GM23338 (cell line): ENCODE measurements around the gene ATF1. TPM values are rescaled to one million over a fixed set of nuclear protein-coding genes. Genes with fewer than 3 reads are reported as not detected.

Source experiments
- ATAC-seq: fragments of 200-7000 bp; cut with Tn5 transposase; 3 replicates; pipeline ENCODE4 v1.9.1; 2020
- DNase-seq: peaks from one replicate; pipeline ENCODE4 v3.0.0-alpha.2; 2015; ENCODE audit warnings: low spot score
- H2AFZ ChIP-seq: fragments of 200-600 bp; sonication (generic); 2 replicates; pipeline ENCODE4 v1.8.0; 2016; ENCODE audit warnings: antibody characterized with exemption, mild to moderate bottlenecking, moderate library complexity
- H3F3A ChIP-seq: fragments of 200-600 bp; sonication (generic); replicated peaks from 2 replicates; pipeline ENCODE4 v1.8.0; 2017; ENCODE audit warnings: antibody characterized with exemption, mixed run types, low read depth
- H3K27ac ChIP-seq: fragments of 200-600 bp; sonication (generic); 2 replicates; pipeline ENCODE4 v1.6.1; 2016; ENCODE audit warnings: low read depth
- H3K27me3 ChIP-seq: fragments of 200-600 bp; sonication (generic); 2 replicates; pipeline ENCODE4 v1.8.0; 2016; ENCODE audit warnings: mild to moderate bottlenecking, mixed run types, moderate library complexity; ENCODE audit not compliant: insufficient read depth
- H3K36me3 ChIP-seq: fragments of 200-600 bp; sonication (generic); 2 replicates; pipeline ENCODE4 v1.8.0; 2016; ENCODE audit warnings: mild to moderate bottlenecking; ENCODE audit not compliant: insufficient read depth
- H3K4me1 ChIP-seq: fragments of 200-600 bp; sonication (generic); 2 replicates; pipeline ENCODE4 v1.8.0; 2016; ENCODE audit warnings: mild to moderate bottlenecking, moderate library complexity; ENCODE audit not compliant: insufficient read depth
- H3K4me2 ChIP-seq: fragments of 200-600 bp; sonication (generic); 2 replicates; pipeline ENCODE4 v1.7.1; 2017; ENCODE audit warnings: mixed run types
- H3K4me3 ChIP-seq: fragments of 200-600 bp; sonication (generic); 2 replicates; pipeline ENCODE4 v1.6.1; 2016; ENCODE audit warnings: mixed run types
- H3K79me2 ChIP-seq: fragments of 200-600 bp; sonication (generic); replicated peaks from 2 replicates; pipeline ENCODE4 v1.8.0; 2017; ENCODE audit warnings: mild to moderate bottlenecking; ENCODE audit not compliant: insufficient read depth
- H3K9me2 ChIP-seq: fragments of 200-600 bp; sonication (generic); 2 replicates; pipeline ENCODE4 v1.8.0; 2017; ENCODE audit not compliant: insufficient read depth
- H4K20me1 ChIP-seq: fragments of 200-600 bp; sonication (generic); replicated peaks from 2 replicates; pipeline ENCODE4 v1.8.0; 2017; ENCODE audit warnings: mild to moderate bottlenecking; ENCODE audit not compliant: insufficient read depth
- H3K27ac Mint-ChIP-seq: 2 replicates; pipeline ENCODE4 v1.8.0; 2020; ENCODE audit warnings: inconsistent platforms, mild to moderate bottlenecking, moderate library complexity, mixed read lengths
- H3K27me3 Mint-ChIP-seq: 3 replicates; pipeline ENCODE4 v1.8.0; 2022; ENCODE audit warnings: low read depth, mild to moderate bottlenecking, moderate library complexity, mixed read lengths, inconsistent platforms; ENCODE audit not compliant: insufficient read depth, poor library complexity
- H3K36me3 Mint-ChIP-seq: 3 replicates; pipeline ENCODE4 v1.8.0; 2021; ENCODE audit warnings: low read depth, mild to moderate bottlenecking, inconsistent platforms, moderate library complexity, mixed read lengths
- H3K4me1 Mint-ChIP-seq: 3 replicates; pipeline ENCODE4 v1.8.0; 2020; ENCODE audit warnings: mild to moderate bottlenecking, inconsistent platforms, mixed read lengths
- H3K4me3 Mint-ChIP-seq: 3 replicates; pipeline ENCODE4 v1.8.0; 2021; ENCODE audit warnings: moderate library complexity, mild to moderate bottlenecking, inconsistent platforms, mixed read lengths
- H3K9me3 Mint-ChIP-seq: 3 replicates; pipeline ENCODE4 v1.8.0; 2020; ENCODE audit warnings: moderate library complexity, mild to moderate bottlenecking, inconsistent platforms, mixed read lengths
- CREB1 ChIP-seq: fragments of 250-450 bp; sonication (Bioruptor Pico); IDR thresholded peaks from 2 replicates; pipeline ENCODE4 v1.5.0; 2020; ENCODE audit warnings: low read depth, mild to moderate bottlenecking, moderate library complexity
- EZH2 ChIP-seq: fragments of 200-600 bp; sonication (generic); IDR thresholded peaks from one replicate; pipeline ENCODE4 v1.8.0; 2017; ENCODE audit warnings: antibody characterized with exemption, mild to moderate bottlenecking, low read depth; ENCODE audit not compliant: unreplicated experiment
- EZH2phosphoT487 ChIP-seq: fragments of 200-600 bp; sonication (generic); IDR thresholded peaks from one replicate; pipeline ENCODE4 v1.8.1; 2018; ENCODE audit warnings: antibody characterized with exemption; ENCODE audit not compliant: unreplicated experiment
- JUNB ChIP-seq: IDR thresholded peaks from one replicate; pipeline ENCODE4 v1.6.1; 2016; ENCODE audit warnings: antibody characterized with exemption; ENCODE audit not compliant: unreplicated experiment
- NANOG ChIP-seq: IDR thresholded peaks from 2 replicates; pipeline ENCODE4 v1.6.1; 2016; ENCODE audit warnings: antibody characterized with exemption, borderline replicate concordance
- POLR2AphosphoS5 ChIP-seq: IDR thresholded peaks from 2 replicates; pipeline ENCODE4 v1.6.1; 2016; ENCODE audit warnings: antibody characterized with exemption, low read depth
- STAT1 ChIP-seq: IDR thresholded peaks from one replicate; pipeline ENCODE4 v1.6.1; 2016; ENCODE audit warnings: antibody characterized with exemption; ENCODE audit not compliant: unreplicated experiment
- ZNF114 ChIP-seq: fragments of 250-450 bp; sonication (Bioruptor Pico); IDR thresholded peaks from 2 replicates; pipeline ENCODE4 v1.5.0; 2020; ENCODE audit warnings: mild to moderate bottlenecking, moderate library complexity
- ZNF331 ChIP-seq: fragments of 250-450 bp; sonication (Bioruptor Pico); IDR thresholded peaks from 2 replicates; pipeline ENCODE4 v1.5.0; 2020; ENCODE audit warnings: low read depth, mild to moderate bottlenecking, moderate library complexity
- polyA plus RNA-seq: library from polyadenylated mRNA; unstranded; fragments of >200 nt; fragmentation: Nextera tagmentation; extraction: Ambion mirVana; gene quantifications from 2 replicates; pipeline ENCODE4 v1.2.1, GENCODE V29; 2016
- total RNA-seq: library from RNA; depleted of rRNA; stranded (reverse); fragments of >200 nt; shearing (Covaris generic); gene quantifications from 2 replicates; pipeline ENCODE4 v1.2.3, GENCODE V29; 2014
- TF ChIP-seq, protein P1 (sequence below): IDR thresholded peaks from 2 replicates; pipeline ENCODE4 v1.6.1; 2016; ENCODE audit warnings: antibody characterized with exemption
- TF ChIP-seq, protein P2 (sequence below): fragments of 250-450 bp; sonication (Bioruptor Pico); IDR thresholded peaks from 2 replicates; pipeline ENCODE4 v1.5.0; 2020; ENCODE audit warnings: mild to moderate bottlenecking, moderate library complexity
- TF ChIP-seq, protein P3 (sequence below), 2 experiments: fragments of 200-600 bp in 1 of 2; sonication (generic) in 1 of 2; conservative IDR thresholded peaks; 2 replicates each; pipeline versions ENCODE4 v1.5.1 to v1.6.1; 2016 to 2017; ENCODE audit warnings: antibody characterized with exemption in 2 of 2, low read depth in 2 of 2, mild to moderate bottlenecking in 2 of 2, moderate library complexity in 1 of 2

ATF1 gene
- total and polyA plus RNA-seq, 2 experiments from 2014 or later = 17.5 to 22.7 TPM

DNA sequence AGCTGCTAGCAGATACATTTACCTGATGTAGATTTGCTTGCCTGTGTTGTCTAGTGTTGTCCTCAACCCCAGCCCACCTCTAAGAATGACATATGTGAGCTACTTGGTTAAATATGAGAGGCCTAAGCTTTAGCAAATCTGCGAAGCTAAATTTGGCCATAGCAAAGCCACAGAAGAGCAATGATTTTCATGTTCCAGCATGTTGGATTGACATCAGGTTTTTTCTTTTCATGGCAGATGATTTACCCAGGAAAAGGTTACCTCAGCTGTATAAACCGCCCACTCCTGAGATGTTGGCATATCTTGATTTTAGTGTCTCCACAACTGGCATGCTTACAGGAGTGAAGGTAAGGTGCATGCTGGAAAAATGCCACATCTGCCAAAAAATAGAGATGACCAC, 36.4 kb upstream of the ATF1 start:
- Histone ChIP-seq H2AFZ (no peak overlapping the region), H3K9me2 (no peaks in the 10 kb centered on the region), H3K4me3 (no peak overlapping the region), H3K4me2 (no peak overlapping the region), H4K20me1 (no peaks in the 10 kb centered on the region; the same call in 1 of the 2 replicates), H3K4me1 (no peaks in the 10 kb centered on the region), H3K79me2 (no peaks in the 10 kb centered on the region), H3K36me3 (peaks cover 16% of the 10 kb centered on the region), H3K27ac (no peak overlapping the region), H3K27me3 (no peaks in the 10 kb centered on the region), H3F3A (no peaks in the 10 kb centered on the region; the same call in 1 of the 2 replicates)
- ATAC-seq = no peak
- peaks cover 54% of the 10 kb centered on the region for H3K36me3 Mint-ChIP-seq
- no peak overlapping the region for H3K27ac Mint-ChIP-seq
- no peaks in the 10 kb centered on the region for H3K9me3 Mint-ChIP-seq
- H3K4me3 Mint-ChIP-seq = no peak overlapping the region
- no peak for TF ChIP-seq STAT1
- no peak for TF ChIP-seq EZH2phosphoT487
- no peak for TF ChIP-seq JUNB
- TF ChIP-seq, protein P1, sequence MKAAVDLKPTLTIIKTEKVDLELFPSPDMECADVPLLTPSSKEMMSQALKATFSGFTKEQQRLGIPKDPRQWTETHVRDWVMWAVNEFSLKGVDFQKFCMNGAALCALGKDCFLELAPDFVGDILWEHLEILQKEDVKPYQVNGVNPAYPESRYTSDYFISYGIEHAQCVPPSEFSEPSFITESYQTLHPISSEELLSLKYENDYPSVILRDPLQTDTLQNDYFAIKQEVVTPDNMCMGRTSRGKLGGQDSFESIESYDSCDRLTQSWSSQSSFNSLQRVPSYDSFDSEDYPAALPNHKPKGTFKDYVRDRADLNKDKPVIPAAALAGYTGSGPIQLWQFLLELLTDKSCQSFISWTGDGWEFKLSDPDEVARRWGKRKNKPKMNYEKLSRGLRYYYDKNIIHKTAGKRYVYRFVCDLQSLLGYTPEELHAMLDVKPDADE = no peak
- TF ChIP-seq NANOG = no peak
- no peak for TF ChIP-seq ZNF114 (CRISPR knock-in tag)
- TF ChIP-seq CREB1 (CRISPR knock-in tag) = no peak
- TF ChIP-seq POLR2AphosphoS5 = no peak
- TF ChIP-seq ZNF331 = no peak
- no peaks in the 10 kb centered on the region for H3K4me1 Mint-ChIP-seq
- peaks cover 3% of the 10 kb centered on the region for H3K27me3 Mint-ChIP-seq
- DNase-seq = no peak

DNA sequence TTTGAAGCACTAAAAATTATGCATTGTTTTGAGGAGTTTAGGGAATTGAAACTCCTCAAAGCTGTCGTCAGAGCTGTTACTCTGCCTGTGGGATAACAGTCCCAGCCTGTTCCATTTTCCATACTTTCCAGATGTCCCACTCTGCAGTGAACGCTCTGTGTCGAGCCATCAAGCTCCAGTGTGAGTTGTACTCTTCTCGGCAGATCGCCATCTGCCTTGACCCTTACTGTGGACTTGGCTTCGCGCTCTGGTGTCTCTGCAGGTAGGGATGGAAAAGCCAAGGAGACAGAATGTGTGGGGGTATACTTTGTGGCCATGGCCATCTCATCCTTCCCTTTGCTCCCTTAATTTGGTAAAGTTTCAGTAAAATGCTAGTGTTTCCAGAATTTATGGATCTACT, 35.5 kb upstream of the ATF1 start:
- H3F3A ChIP-seq = no peaks in the 10 kb centered on the region; the same call in 1 of the 2 replicates
- Mint-ChIP-seq H3K9me3 (no peaks in the 10 kb centered on the region), H3K4me3 (no peak overlapping the region), H3K36me3 (peaks cover 50% of the 10 kb centered on the region), H3K4me1 (no peaks in the 10 kb centered on the region), H3K27me3 (peaks cover 3% of the 10 kb centered on the region), H3K27ac (no peak overlapping the region)
- H2AFZ ChIP-seq = no peak overlapping the region
- DNase-seq (no peak), ATAC-seq (no peak)
- H3K4me3 ChIP-seq = no peak overlapping the region
- no peaks in the 10 kb centered on the region for H3K27me3 ChIP-seq
- H3K36me3 ChIP-seq = peaks cover 13% of the 10 kb centered on the region
- H3K4me2 ChIP-seq = no peak overlapping the region
- H3K4me1 ChIP-seq = no peaks in the 10 kb centered on the region
- H3K9me2 ChIP-seq = no peaks in the 10 kb centered on the region
- no peaks in the 10 kb centered on the region for H3K79me2 ChIP-seq
- no peaks in the 10 kb centered on the region; the same call in 1 of the 2 replicates for H4K20me1 ChIP-seq
- H3K27ac ChIP-seq = no peak overlapping the region
- TF ChIP-seq JUNB (no peak), EZH2phosphoT487 (no peak), EZH2 (no peak), POLR2AphosphoS5 (no peak), ZNF114 (CRISPR knock-in tag) (no peak), ZNF331 (no peak), STAT1 (no peak)
- TF ChIP-seq, protein P2, sequence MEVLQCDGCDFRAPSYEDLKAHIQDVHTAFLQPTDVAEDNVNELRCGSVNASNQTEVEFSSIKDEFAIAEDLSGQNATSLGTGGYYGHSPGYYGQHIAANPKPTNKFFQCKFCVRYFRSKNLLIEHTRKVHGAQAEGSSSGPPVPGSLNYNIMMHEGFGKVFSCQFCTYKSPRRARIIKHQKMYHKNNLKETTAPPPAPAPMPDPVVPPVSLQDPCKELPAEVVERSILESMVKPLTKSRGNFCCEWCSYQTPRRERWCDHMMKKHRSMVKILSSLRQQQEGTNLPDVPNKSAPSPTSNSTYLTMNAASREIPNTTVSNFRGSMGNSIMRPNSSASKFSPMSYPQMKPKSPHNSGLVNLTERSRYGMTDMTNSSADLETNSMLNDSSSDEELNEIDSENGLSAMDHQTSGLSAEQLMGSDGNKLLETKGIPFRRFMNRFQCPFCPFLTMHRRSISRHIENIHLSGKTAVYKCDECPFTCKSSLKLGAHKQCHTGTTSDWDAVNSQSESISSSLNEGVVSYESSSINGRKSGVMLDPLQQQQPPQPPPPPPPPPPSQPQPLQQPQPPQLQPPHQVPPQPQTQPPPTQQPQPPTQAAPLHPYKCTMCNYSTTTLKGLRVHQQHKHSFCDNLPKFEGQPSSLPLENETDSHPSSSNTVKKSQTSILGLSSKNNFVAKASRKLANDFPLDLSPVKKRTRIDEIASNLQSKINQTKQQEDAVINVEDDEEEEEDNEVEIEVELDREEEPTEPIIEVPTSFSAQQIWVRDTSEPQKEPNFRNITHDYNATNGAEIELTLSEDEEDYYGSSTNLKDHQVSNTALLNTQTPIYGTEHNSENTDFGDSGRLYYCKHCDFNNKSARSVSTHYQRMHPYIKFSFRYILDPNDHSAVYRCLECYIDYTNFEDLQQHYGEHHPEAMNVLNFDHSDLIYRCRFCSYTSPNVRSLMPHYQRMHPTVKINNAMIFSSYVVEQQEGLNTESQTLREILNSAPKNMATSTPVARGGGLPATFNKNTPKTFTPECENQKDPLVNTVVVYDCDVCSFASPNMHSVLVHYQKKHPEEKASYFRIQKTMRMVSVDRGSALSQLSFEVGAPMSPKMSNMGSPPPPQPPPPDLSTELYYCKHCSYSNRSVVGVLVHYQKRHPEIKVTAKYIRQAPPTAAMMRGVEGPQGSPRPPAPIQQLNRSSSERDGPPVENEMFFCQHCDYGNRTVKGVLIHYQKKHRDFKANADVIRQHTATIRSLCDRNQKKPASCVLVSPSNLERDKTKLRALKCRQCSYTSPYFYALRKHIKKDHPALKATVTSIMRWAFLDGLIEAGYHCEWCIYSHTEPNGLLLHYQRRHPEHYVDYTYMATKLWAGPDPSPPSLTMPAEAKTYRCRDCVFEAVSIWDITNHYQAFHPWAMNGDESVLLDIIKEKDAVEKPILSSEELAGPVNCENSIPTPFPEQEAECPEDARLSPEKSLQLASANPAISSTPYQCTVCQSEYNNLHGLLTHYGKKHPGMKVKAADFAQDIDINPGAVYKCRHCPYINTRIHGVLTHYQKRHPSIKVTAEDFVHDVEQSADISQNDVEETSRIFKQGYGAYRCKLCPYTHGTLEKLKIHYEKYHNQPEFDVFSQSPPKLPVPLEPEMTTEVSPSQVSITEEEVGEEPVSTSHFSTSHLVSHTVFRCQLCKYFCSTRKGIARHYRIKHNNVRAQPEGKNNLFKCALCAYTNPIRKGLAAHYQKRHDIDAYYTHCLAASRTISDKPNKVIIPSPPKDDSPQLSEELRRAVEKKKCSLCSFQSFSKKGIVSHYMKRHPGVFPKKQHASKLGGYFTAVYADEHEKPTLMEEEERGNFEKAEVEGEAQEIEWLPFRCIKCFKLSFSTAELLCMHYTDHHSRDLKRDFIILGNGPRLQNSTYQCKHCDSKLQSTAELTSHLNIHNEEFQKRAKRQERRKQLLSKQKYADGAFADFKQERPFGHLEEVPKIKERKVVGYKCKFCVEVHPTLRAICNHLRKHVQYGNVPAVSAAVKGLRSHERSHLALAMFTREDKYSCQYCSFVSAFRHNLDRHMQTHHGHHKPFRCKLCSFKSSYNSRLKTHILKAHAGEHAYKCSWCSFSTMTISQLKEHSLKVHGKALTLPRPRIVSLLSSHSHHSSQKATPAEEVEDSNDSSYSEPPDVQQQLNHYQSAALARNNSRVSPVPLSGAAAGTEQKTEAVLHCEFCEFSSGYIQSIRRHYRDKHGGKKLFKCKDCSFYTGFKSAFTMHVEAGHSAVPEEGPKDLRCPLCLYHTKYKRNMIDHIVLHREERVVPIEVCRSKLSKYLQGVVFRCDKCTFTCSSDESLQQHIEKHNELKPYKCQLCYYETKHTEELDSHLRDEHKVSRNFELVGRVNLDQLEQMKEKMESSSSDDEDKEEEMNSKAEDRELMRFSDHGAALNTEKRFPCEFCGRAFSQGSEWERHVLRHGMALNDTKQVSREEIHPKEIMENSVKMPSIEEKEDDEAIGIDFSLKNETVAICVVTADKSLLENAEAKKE = no peak
- TF ChIP-seq, protein P3, sequence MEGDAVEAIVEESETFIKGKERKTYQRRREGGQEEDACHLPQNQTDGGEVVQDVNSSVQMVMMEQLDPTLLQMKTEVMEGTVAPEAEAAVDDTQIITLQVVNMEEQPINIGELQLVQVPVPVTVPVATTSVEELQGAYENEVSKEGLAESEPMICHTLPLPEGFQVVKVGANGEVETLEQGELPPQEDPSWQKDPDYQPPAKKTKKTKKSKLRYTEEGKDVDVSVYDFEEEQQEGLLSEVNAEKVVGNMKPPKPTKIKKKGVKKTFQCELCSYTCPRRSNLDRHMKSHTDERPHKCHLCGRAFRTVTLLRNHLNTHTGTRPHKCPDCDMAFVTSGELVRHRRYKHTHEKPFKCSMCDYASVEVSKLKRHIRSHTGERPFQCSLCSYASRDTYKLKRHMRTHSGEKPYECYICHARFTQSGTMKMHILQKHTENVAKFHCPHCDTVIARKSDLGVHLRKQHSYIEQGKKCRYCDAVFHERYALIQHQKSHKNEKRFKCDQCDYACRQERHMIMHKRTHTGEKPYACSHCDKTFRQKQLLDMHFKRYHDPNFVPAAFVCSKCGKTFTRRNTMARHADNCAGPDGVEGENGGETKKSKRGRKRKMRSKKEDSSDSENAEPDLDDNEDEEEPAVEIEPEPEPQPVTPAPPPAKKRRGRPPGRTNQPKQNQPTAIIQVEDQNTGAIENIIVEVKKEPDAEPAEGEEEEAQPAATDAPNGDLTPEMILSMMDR (conservative IDR thresholded peaks at IDR 0.05; ENCODE audit: low read depth in 2 of 2) = no peak
- TF ChIP-seq, protein P1 = no peak
